Measurements from ENCODE around the gene SBSN. TPM values are rescaled to one million over a fixed set of nuclear protein-coding genes. Genes with fewer than 3 reads are reported as not detected.

The SBSN gene
- total RNA-seq, result not detected in 2 replicates

GRCh38 chr19:35528218-35529038 is at the start of gene SBSN:
Gene SBSN (minus strand): TSS chr19:35528311. CDS start chr19:35528281, 30 bp downstream.

DNA sequence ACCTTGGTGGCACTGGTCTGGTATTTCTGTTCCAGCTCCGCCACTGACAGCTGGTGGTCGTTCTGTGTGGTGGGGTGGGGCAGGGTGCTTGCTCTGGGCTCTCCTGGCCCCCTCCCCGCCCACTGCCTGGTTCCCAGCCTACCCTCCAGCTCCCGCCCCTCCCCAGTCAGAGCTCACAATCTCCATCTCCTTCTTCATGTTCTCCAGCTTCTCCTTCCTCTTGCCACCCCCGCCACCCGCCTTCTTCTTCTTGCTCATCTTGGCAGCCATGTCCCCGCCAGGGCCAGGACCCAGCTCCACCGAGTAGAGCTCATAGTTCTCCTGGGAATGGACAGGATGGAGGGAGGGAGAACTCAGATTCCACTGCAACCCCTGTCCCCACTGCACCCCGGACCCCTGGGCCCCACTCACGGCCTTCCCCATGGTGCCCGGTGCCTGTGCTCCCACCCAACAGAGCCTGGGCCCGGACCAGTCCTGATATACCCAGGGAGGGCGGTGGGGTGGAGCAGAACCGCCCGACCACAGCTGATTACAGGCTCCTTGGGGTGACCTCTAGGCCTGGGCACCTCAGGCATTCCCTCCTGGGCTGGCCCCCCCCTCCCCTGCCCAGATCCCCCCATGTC is 35.2 kb upstream of the SBSN start, which contains the start of gene ATP4A:
ATP4A (minus strand) TSS at position 452 of the 623 bp plus-strand sequence; CDS start at position 423, 29 bp downstream.

DNA sequence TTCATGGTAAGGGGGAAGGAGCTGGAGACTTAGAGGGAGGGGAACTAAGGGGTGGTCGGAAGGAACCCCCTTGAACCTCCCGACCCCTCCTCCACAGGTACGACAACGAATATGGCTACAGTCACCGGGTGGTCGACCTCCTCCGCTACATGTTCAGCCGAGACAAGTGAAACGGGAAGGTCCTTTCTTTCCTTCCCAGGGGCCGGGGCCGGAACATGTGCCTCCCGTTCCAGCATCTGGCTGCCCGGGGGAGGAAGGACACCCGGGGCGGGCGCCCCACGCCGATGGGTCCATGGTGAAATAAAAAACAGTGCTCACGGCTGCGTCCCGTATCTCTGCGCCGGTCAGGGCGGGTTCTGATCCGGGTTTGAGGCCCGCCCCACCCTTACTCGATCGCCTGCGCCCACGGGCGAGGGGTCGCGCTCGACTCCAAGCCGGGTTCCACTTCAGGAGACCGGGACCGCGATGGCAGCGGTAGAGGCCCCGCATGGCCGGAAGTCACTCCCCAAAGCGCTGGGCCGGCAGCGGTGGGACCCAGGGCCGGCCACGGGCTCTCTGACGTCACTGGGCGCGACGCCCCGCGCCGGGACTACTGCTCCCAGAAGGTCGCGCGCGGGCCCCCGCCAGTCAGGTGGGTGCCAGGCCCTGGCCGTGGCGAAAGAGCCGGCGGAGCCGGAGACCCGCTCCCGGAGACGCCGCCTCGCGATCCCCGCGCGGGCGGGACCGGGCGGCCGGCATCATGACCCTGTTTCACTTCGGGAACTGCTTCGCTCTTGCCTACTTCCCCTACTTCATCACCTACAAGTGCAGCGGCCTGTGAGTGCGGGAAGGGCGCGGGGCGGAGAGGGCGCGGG is 17.1 kb upstream of the SBSN start, which contains the start of gene TMEM147:
TMEM147 (plus strand) TSS at position 626 of the 854 bp plus-strand sequence; CDS start at position 740, 114 bp downstream.

DNA sequence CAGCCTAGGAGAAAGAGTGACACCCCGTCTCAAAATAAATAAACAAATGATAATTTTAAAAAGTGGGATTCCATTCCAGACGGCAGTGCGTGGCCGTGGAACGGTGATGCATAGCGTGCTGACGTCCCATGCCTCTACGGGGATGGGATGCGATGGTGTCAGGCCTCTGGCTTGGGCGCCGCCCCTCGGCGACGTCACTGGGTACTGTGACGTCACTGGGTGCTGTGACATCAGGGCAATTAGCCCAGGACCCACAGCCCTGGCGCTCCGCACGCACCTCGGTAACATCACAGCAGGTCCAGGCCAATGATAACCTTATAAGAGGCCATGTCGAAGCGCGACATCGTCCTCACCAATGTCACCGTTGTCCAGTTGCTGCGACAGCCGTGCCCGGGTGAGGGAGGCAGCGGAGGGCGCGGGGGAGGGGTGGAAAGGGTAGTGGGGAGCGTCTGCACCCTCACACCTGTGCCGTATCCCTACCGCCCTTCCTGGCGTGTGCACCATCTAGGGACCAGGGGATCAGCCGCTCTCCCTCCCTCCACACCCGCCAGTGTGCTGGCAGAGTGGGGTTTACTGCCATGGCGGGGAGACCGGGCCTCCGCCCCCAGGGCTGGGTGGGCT is 5.2 kb upstream of the SBSN start, which contains the start of gene GAPDHS:
GAPDHS (plus strand) TSS at position 256 of the 621 bp plus-strand sequence; CDS start at position 328, 72 bp downstream.

GRCh38 chr19:35513628-35514281 is 14.4 kb downstream of the SBSN start, which contains the start of gene DMKN:
Gene DMKN (minus strand): TSS chr19:35513649. CDS start chr19:35513475, 174 bp downstream.

DNA sequence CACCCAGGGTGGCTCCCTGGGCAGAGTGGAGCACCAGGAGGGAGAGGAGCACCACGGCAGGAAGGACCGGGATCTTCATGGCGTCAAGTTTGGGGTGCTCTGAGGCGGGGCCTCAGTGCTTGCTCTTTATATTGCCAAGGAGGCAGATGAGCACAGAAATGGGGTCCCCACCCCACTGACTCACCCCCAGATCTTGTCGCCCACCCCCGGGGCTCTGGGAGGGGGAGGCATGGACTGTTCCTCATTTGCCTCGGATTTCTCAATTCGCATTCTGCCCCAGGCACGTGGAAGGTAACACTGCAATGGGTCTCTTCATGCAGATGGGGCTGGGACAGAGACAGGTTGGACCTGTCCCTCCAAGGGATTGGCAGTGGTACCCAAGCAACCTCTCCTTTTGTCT is 37.7 kb downstream of the SBSN start, which contains the start of gene KRTDAP:
KRTDAP (minus strand) TSS at position 101 of the 400 bp plus-strand sequence; CDS start at position 79, 22 bp downstream.

Other genes with a start within 250 kb of the SBSN start
- 0.16 TPM in 1 of 2 replicates, not detected in the other for gene HAMP, start 245.8 kb downstream of the SBSN start, total RNA-seq
- gene MAG, start 236.2 kb downstream of the SBSN start, total RNA-seq, result 0.26 TPM in 1 of 2 replicates, not detected in the other
- 5.6 TPM in 1 of 2 replicates, not detected in the other for gene CD22, start 199.1 kb downstream of the SBSN start, total RNA-seq
- gene FFAR1, start 180.4 kb downstream of the SBSN start, total RNA-seq, result not detected in 2 replicates
- gene FFAR3, start 169.9 kb downstream of the SBSN start, total RNA-seq, result not detected in 2 replicates
- not detected in 2 replicates for gene GPR42, start 157.2 kb downstream of the SBSN start, total RNA-seq
- gene FFAR2, start 80.1 kb downstream of the SBSN start, total RNA-seq, result not detected in 2 replicates
- gene KRTDAP, start 37.8 kb downstream of the SBSN start, total RNA-seq, result not detected in 2 replicates
- 15.9 and 24.8 TPM in 2 replicates for gene DMKN, start 14.7 kb downstream of the SBSN start, total RNA-seq
- gene GAPDHS, start 5.1 kb upstream of the SBSN start, total RNA-seq, result not detected in 2 replicates
- 85.7 and 102 TPM in 2 replicates for gene TMEM147, start 17.3 kb upstream of the SBSN start, total RNA-seq
- not detected in 2 replicates for gene ATP4A, start 35.3 kb upstream of the SBSN start, total RNA-seq
- not detected in 2 replicates for gene PMIS2, start 57.9 kb upstream of the SBSN start, total RNA-seq
- 6.6 and 10.5 TPM in 2 replicates for gene HAUS5, start 84.4 kb upstream of the SBSN start, total RNA-seq
- 93.3 and 101 TPM in 2 replicates for gene RBM42, start 100.7 kb upstream of the SBSN start, total RNA-seq
- gene ETV2, start 113.4 kb upstream of the SBSN start, total RNA-seq, result 0.78 TPM in 1 of 2 replicates, not detected in the other
- 500 and 902 TPM in 2 replicates for gene COX6B1, start 120.0 kb upstream of the SBSN start, total RNA-seq
- gene UPK1A, start 138.2 kb upstream of the SBSN start, total RNA-seq, result not detected in 2 replicates
- not detected in 2 replicates for gene ZBTB32, start 176.2 kb upstream of the SBSN start, total RNA-seq
- gene KMT2B, start 189.7 kb upstream of the SBSN start, total RNA-seq, result 8.0 and 14.4 TPM in 2 replicates
- 6.9 and 15.9 TPM in 2 replicates for gene IGFLR1, start 214.1 kb upstream of the SBSN start, total RNA-seq
- 6.9 and 9.3 TPM in 2 replicates for gene U2AF1L4, start 217.1 kb upstream of the SBSN start, total RNA-seq
- gene PSENEN, start 217.3 kb upstream of the SBSN start, total RNA-seq, result 43.2 TPM in 2 replicates
- gene LIN37, start 220.3 kb upstream of the SBSN start, total RNA-seq, result 15.9 and 20.7 TPM in 2 replicates
- gene HSPB6, start 228.7 kb upstream of the SBSN start, total RNA-seq, result 11.1 and 66.8 TPM in 2 replicates
- gene PROSER3, start 229.9 kb upstream of the SBSN start, total RNA-seq, result 12.4 and 18.0 TPM in 2 replicates
- 2.2 and 3.2 TPM in 2 replicates for gene ARHGAP33, start 247.3 kb upstream of the SBSN start, total RNA-seq

Measured in epithelial cell of alveolus of lung (primary cell).